GM12878 (cell line): ENCODE measurements around the gene SIRT2. TPM values are rescaled to one million over a fixed set of nuclear protein-coding genes. Genes with fewer than 3 reads are reported as not detected.

Source experiments
- ATAC-seq: fragments of 200-7000 bp; cut with Tn5 transposase; 3 replicates; pipeline ENCODE4 v1.9.1; 2020; ENCODE audit warnings: mild to moderate bottlenecking, moderate library complexity
- BruUV-seq: library from RNA; stranded (reverse); fragments of 400-500 nt; replicated peaks from 2 replicates; lab custom pipeline; 2021; lab: Mats Ljungman, UMichigan
- CTCF ChIA-PET: fragments of 300-600 bp; sonication (Branson Sonifier 250); formaldehyde crosslinking; extraction: SDS; loops from one replicate; lab custom pipeline; 2021; ENCODE audit warnings: inconsistent platforms; lab: Yijun Ruan, JAX
- POLR2A ChIA-PET: fragments of 350-600 bp; formaldehyde crosslinking; extraction: SDS; loops from one replicate; lab custom pipeline; 2021; ENCODE audit warnings: inconsistent platforms; lab: Charles Lee
- RAD21 ChIA-PET: fragments of 300-600 bp; sonication (Branson Sonifier 250); formaldehyde crosslinking; loops from one replicate; lab custom pipeline; 2023; ENCODE audit warnings: antibody characterized with exemption; ENCODE audit not compliant: unreplicated experiment; lab: Charles Lee
- SMC1A ChIA-PET: fragments of 300-600 bp; sonication (Branson Sonifier 250); formaldehyde crosslinking; loops from one replicate; lab custom pipeline; 2023; ENCODE audit not compliant: unreplicated experiment, uncharacterized antibody; lab: Charles Lee
- DNase-seq: peaks from one replicate; pipeline ENCODE4 v3.0.0-alpha.2; 2011; ENCODE audit warnings: low read depth, low spot score
- FAIRE-seq: peaks from 3 replicates; lab custom pipeline; 2011; peaks lifted over from hg19 to GRCh38; lab: Jason Lieb, UNC
- H2AFZ ChIP-seq: 2 replicates; pipeline ENCODE4 v1.6.0; 2011; ENCODE audit warnings: low read depth, low read length, control low read depth; ENCODE audit not compliant: control insufficient read depth
- H3K27ac ChIP-seq: 2 replicates; pipeline ENCODE4 v1.5.1; 2011; ENCODE audit warnings: control low read depth; ENCODE audit not compliant: control insufficient read depth, insufficient read depth
- H3K27me3 ChIP-seq, 2 experiments: replicated peaks in 1 of 2; 2 replicates each; pipeline versions ENCODE4 v1.6.0 to v1.6.1; 2011; ENCODE audit warnings: low read length in 1 of 2; ENCODE audit not compliant: control insufficient read depth in 2 of 2, insufficient read depth in 2 of 2
- H3K36me3 ChIP-seq, 2 experiments: 2 replicates each; pipeline ENCODE4 v1.5.1; 2011; ENCODE audit warnings: low read length in 1 of 2; ENCODE audit not compliant: control insufficient read depth in 2 of 2, insufficient read depth in 2 of 2
- H3K4me1 ChIP-seq: 2 replicates; pipeline ENCODE4 v1.6.1; 2011; ENCODE audit warnings: mild to moderate bottlenecking, low read length, moderate library complexity, mixed read lengths; ENCODE audit not compliant: control insufficient read depth, insufficient read depth
- H3K4me2 ChIP-seq: 2 replicates; pipeline ENCODE4 v1.6.0; 2011; ENCODE audit warnings: control low read depth; ENCODE audit not compliant: control insufficient read depth, insufficient read depth
- H3K4me3 ChIP-seq: fragments of 200-600 bp; sonication (generic); 2 replicates; pipeline ENCODE4 v1.5.1; 2016
- H3K79me2 ChIP-seq: 2 replicates; pipeline ENCODE4 v1.6.0; 2011; ENCODE audit warnings: low read length; ENCODE audit not compliant: control insufficient read depth, insufficient read depth
- H3K9ac ChIP-seq: 2 replicates; pipeline ENCODE4 v1.8.0; 2011; ENCODE audit warnings: low read length, control low read depth, mixed read lengths; ENCODE audit not compliant: control insufficient read depth, insufficient read depth
- H3K9me3 ChIP-seq: replicated peaks from 3 replicates; pipeline ENCODE4 v1.5.1; 2011; ENCODE audit warnings: mild to moderate bottlenecking, low read length; ENCODE audit not compliant: control insufficient read depth, insufficient read depth
- H4K20me1 ChIP-seq: 2 replicates; pipeline ENCODE4 v1.6.0; 2011; ENCODE audit not compliant: control insufficient read depth, insufficient read depth
- BCL3 ChIP-seq: IDR thresholded peaks from 2 replicates; pipeline ENCODE4 v1.6.1; 2011; ENCODE audit warnings: borderline replicate concordance, low read depth, mild to moderate bottlenecking, moderate library complexity, low read length; ENCODE audit not compliant: insufficient read depth, poor library complexity, severe bottlenecking
- CHD4 ChIP-seq: fragments of 200-600 bp; sonication (generic); IDR thresholded peaks from 2 replicates; pipeline ENCODE4 v1.6.1; 2016; ENCODE audit warnings: mild to moderate bottlenecking
- EED ChIP-seq: sonication (generic); IDR thresholded peaks from 2 replicates; pipeline ENCODE4 v1.6.1; 2016; ENCODE audit warnings: antibody characterized with exemption, low read depth
- MTA2 ChIP-seq: fragments of 450-650 bp; IDR thresholded peaks from 2 replicates; pipeline ENCODE4 v1.6.1; 2016; ENCODE audit warnings: low read depth, mild to moderate bottlenecking, moderate library complexity
- NR2C2 ChIP-seq: IDR thresholded peaks from 2 replicates; pipeline ENCODE4 v1.6.1; 2011; ENCODE audit warnings: borderline replicate concordance, low read depth; ENCODE audit not compliant: control insufficient read depth, insufficient read length
- USF2 ChIP-seq: IDR thresholded peaks from 2 replicates; pipeline ENCODE4 v1.6.1; 2011; ENCODE audit warnings: low read depth, low read length, improper control_type of control experiment, borderline replicate concordance
- WGBS: methylation state at CpG from one replicate; pipeline ENCODE4 v1.1.6; 2016; ENCODE audit warnings: low lambda C conversion rate; ENCODE audit not compliant: insufficient replicate concordance, insufficient coverage; ENCODE audit errors: missing lambda C conversion rate; 5-methylcytosine and 5-hydroxymethylcytosine counted together
- in situ Hi-C: fragments of 300-500 bp; cut with MboI; formaldehyde crosslinking; loops from 9 replicates; pipeline ENCODE4 v1.14.3; 2018; ENCODE audit warnings: mixed read lengths
- intact Hi-C: fragments of 100-400 bp; cut with micrococcal nuclease; formaldehyde crosslinking; loops from one replicate; pipeline ENCODE4 v1.14.2; 2022; ENCODE audit not compliant: unreplicated experiment
- polyA plus RNA-seq, 11 experiments: library from polyadenylated mRNA; depleted of rRNA in 4 of 11; unstranded in 6 of 11; stranded (reverse) in 5 of 11; fragments of >200 nt; fragmentation: Nextera tagmentation in 4 of 11; fragmentation: Illumina TruSeq in 1 of 11; extraction: Ambion mirVana in 4 of 11; extraction: Trizol in 1 of 11; gene quantifications; 1 replicate in 1 of 11; 2 replicates in 10 of 11; pipeline versions ENCODE4 v1.2.1 to v1.2.3, GENCODE V29; 2011 to 2016; ENCODE audit warnings: inconsistent platforms in 2 of 11, missing spikeins in 2 of 11, low read depth in 1 of 11
- total RNA-seq, 4 experiments: library from RNA; depleted of rRNA in 3 of 4; stranded (reverse); fragments of >200 nt in 3 of 4; fragmentation: Illumina TruSeq in 1 of 4; extraction: Trizol in 1 of 4; gene quantifications; 2 replicates each; pipeline versions ENCODE4 v1.2.1 to v1.2.3, GENCODE V29; 2013 to 2021

The SIRT2 gene
- total and polyA plus RNA-seq, 10 of the 15 experiments (the other 5 are each of a cell fraction or from before 2014, with no cell fraction given) = 1.4 to 38.7 (median 24.1) TPM

DNA sequence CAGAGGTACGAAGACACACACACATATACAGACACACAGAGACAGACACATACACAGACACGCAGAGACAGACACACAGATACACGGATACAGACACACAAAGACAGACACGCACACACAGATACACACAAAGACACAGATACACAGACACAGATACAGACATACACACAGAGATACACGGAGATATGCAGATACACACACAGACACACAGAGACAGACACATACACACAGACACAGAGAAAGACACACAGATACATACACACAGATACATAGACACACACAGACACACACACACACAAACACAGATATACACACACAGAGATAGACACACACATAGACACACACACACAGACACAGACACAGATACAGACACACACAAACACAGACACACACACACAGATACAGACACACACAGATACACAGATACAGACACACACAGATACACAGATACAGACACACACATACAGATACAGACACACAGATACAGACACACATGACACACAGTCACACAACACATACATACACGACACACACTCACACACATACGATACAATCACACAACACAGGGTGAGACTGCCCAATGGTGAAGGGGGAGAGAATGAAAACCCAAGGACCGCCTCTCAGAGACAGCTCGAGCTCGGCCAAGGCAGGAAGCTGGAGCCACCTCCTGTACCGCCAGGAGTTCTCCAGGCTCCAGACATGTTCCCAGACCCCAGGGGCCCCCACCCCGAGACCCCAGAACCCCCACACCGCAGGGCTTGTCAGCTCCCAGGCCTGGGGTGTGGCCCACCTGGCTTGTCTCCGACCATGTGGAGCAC, 21.4 kb upstream of the SIRT2 start:
- DNase-seq (no peak), FAIRE-seq (no peak), ATAC-seq (no peak)
- in situ Hi-C loops (no loop called here), intact Hi-C loops (no loop called here)
- Histone ChIP-seq H3K27ac (no peak overlapping the region), H3K27me3 (no peaks in the 10 kb centered on the region), H3K4me2 (no peak overlapping the region), H3K9ac (no peak overlapping the region), H3K79me2 (no peaks in the 10 kb centered on the region), H3K4me3 (no peak overlapping the region), H3K4me1 (no peaks in the 10 kb centered on the region), H2AFZ (no peak overlapping the region), H3K36me3 (peaks cover 0 to 14% of the 10 kb centered on the region in 2 experiments; a peak in 3 of 4 replicates), H3K9me3 (no peaks in the 10 kb centered on the region), H4K20me1 (no peaks in the 10 kb centered on the region)
- TF ChIP-seq USF2 (no peak), CHD4 (no peak), EED (no peak), MTA2 (no peak), BCL3 (peak; percentile 26), NR2C2 (no peak)
- ChIA-PET RAD21 (no interaction called here), POLR2A (no interaction called here), SMC1A (no interaction called here), CTCF (interaction anchor here (2.3 kb wide), 1 partner anchor 9 kb away, joined by 14 read pairs; the partner anchor contains the start of genes MRPS12 and SARS2)
- no TSS peak for BruUV-seq
- WGBS = 77% methylated on average over 13 of the region's 14 CpGs
